K562 (cell line): ENCODE measurements around the gene PIP5K1B. TPM values are rescaled to one million over a fixed set of nuclear protein-coding genes. Genes with fewer than 3 reads are reported as not detected.

Source experiments
- ATAC-seq: fragments of 200-7000 bp; cut with Tn5 transposase; 3 replicates; pipeline ENCODE4 v1.9.1; 2020; ENCODE audit warnings: moderate library complexity
- BruUV-seq: library from RNA; stranded (reverse); fragments of 400-500 nt; replicated peaks from 2 replicates; lab custom pipeline; 2021; lab: Mats Ljungman, UMichigan
- CTCF ChIA-PET: fragments of 300-600 bp; formaldehyde crosslinking; extraction: SDS; loops from one replicate; lab custom pipeline; 2021; ENCODE audit warnings: low intra/inter-chr PET ratio; lab: Yijun Ruan, JAX
- POLR2A ChIA-PET: fragments of 300-600, 350-650 bp; sonication (Branson Sonifier 250); formaldehyde crosslinking; extraction: SDS; loops from one replicate; lab custom pipeline; 2021; ENCODE audit warnings: antibody characterized with exemption, inconsistent platforms; lab: Yijun Ruan, JAX
- DNase-seq, 4 experiments: peaks; one replicate each; pipeline versions ENCODE4 v3.0.0 to v3.0.0-alpha.2; 2011 to 2018; ENCODE audit warnings: low spot score in 3 of 4, mixed read lengths in 3 of 4; ENCODE audit errors: extremely low read depth in 1 of 4
- FAIRE-seq: peaks from 2 replicates; lab custom pipeline; 2011; peaks lifted over from hg19 to GRCh38; lab: Jason Lieb, UNC
- H2AFZ ChIP-seq: 2 replicates; pipeline ENCODE4 v1.6.0; 2011; ENCODE audit warnings: low read depth, low read length, control low read depth, inconsistent platforms
- H3K27ac ChIP-seq: fragments of 200-600 bp; 3 replicates; pipeline ENCODE4 v1.8.0; 2011; ENCODE audit warnings: low read depth, mild to moderate bottlenecking, control low read depth, inconsistent platforms, low read length, moderate library complexity, mixed read lengths; ENCODE audit errors: extremely low read depth
- H3K27me3 ChIP-seq, 2 experiments: fragments of 300-600 bp in 1 of 2; 2 replicates in 1 of 2; 3 replicates in 1 of 2; pipeline versions ENCODE4 v1.6.0 to v1.8.0; 2011; ENCODE audit warnings: inconsistent platforms in 2 of 2, low read length in 2 of 2, mild to moderate bottlenecking in 1 of 2, mixed read lengths in 1 of 2, moderate library complexity in 1 of 2; ENCODE audit not compliant: control insufficient read depth in 2 of 2, insufficient read depth in 2 of 2
- H3K36me3 ChIP-seq: fragments of 300-600 bp; 3 replicates; pipeline ENCODE4 v1.8.0; 2011; ENCODE audit warnings: mild to moderate bottlenecking, low read length, inconsistent platforms; ENCODE audit not compliant: control insufficient read depth, insufficient read depth
- H3K4me1 ChIP-seq, 2 experiments: fragments of 200-600 bp in 1 of 2; replicated peaks in 1 of 2; 2 replicates in 1 of 2; 3 replicates in 1 of 2; pipeline versions ENCODE4 v1.5.1 to v1.8.0; 2011; ENCODE audit warnings: inconsistent platforms in 2 of 2, low read length in 2 of 2, mild to moderate bottlenecking in 1 of 2, mixed read lengths in 1 of 2, moderate library complexity in 1 of 2; ENCODE audit not compliant: control insufficient read depth in 2 of 2, insufficient read depth in 2 of 2
- H3K4me2 ChIP-seq: 2 replicates; pipeline ENCODE4 v1.6.1; 2011; ENCODE audit warnings: low read length, control low read depth, inconsistent platforms, mixed read lengths; ENCODE audit not compliant: insufficient read depth
- H3K4me3 ChIP-seq: fragments of 200-600 bp; sonication (generic), shearing (Covaris generic); 2 replicates; pipeline ENCODE4 v1.5.1; 2016; ENCODE audit warnings: control low read depth, inconsistent platforms
- H3K79me2 ChIP-seq: fragments of 200-600 bp; 3 replicates; pipeline ENCODE4 v1.8.0; 2011; ENCODE audit warnings: low read length, inconsistent platforms; ENCODE audit not compliant: control insufficient read depth, insufficient read depth
- H3K9ac ChIP-seq, 2 experiments: 2 replicates each; pipeline versions ENCODE4 v1.6.0 to v1.6.1; 2011; ENCODE audit warnings: low read depth in 2 of 2, low read length in 2 of 2, control low read depth in 1 of 2, inconsistent platforms in 1 of 2, mild to moderate bottlenecking in 1 of 2, mixed read lengths in 1 of 2; ENCODE audit not compliant: insufficient read depth in 1 of 2
- H3K9me1 ChIP-seq: one replicate; pipeline ENCODE4 v1.6.0; 2011; ENCODE audit warnings: inconsistent platforms, mild to moderate bottlenecking, low read length, moderate library complexity; ENCODE audit not compliant: control insufficient read depth, insufficient read depth
- H3K9me3 ChIP-seq: replicated peaks from 2 replicates; pipeline ENCODE4 v1.5.1; 2011; ENCODE audit warnings: low read depth, low read length, inconsistent platforms; ENCODE audit not compliant: control insufficient read depth, insufficient read depth
- H4K20me1 ChIP-seq: replicated peaks from 2 replicates; pipeline ENCODE4 v1.6.1; 2011; ENCODE audit warnings: low read length, inconsistent platforms, mixed read lengths; ENCODE audit not compliant: control insufficient read depth, insufficient read depth
- C11orf30 ChIP-seq: fragments of 450-650 bp; IDR thresholded peaks from 2 replicates; pipeline ENCODE4 v1.6.1; 2016; ENCODE audit warnings: low read depth, mild to moderate bottlenecking
- CBFA2T2 ChIP-seq: fragments of 450-650 bp; conservative IDR thresholded peaks from 2 replicates; pipeline ENCODE4 v1.6.1; 2017; ENCODE audit warnings: mild to moderate bottlenecking
- ELF2 ChIP-seq: fragments of 250-450 bp; sonication (Bioruptor Pico); IDR thresholded peaks from 2 replicates; pipeline ENCODE4 v1.5.0; 2021; ENCODE audit warnings: mild to moderate bottlenecking
- HLTF ChIP-seq: fragments of 450-650 bp; IDR thresholded peaks from 2 replicates; pipeline ENCODE4 v1.6.1; 2016
- MAFF ChIP-seq: IDR thresholded peaks from 2 replicates; pipeline ENCODE4 v1.6.1; 2012; ENCODE audit warnings: low read length, improper control_type of control experiment
- MAFG ChIP-seq: fragments of 450-650 bp; conservative IDR thresholded peaks from 2 replicates; pipeline ENCODE4 v1.6.1; 2016; ENCODE audit warnings: missing genetic modification characterization, missing compliant biosample characterization
- MAFK ChIP-seq: IDR thresholded peaks from 2 replicates; pipeline ENCODE4 v1.6.1; 2011; ENCODE audit warnings: low read length, improper control_type of control experiment
- NCOA4 ChIP-seq: fragments of 450-650 bp; IDR thresholded peaks from 2 replicates; pipeline ENCODE4 v1.6.1; 2018; ENCODE audit warnings: mild to moderate bottlenecking; ENCODE audit not compliant: partially characterized antibody
- ZNF263 ChIP-seq: sonication (generic); formaldehyde crosslinking; IDR thresholded peaks from 2 replicates; pipeline ENCODE4 v1.8.0; 2022; ENCODE audit warnings: mild to moderate bottlenecking, missing genetic modification reagents, borderline replicate concordance
- ZNF316 ChIP-seq: fragments of 450-650 bp; IDR thresholded peaks from 2 replicates; pipeline ENCODE4 v1.6.1; 2016
- ZSCAN29 ChIP-seq: fragments of 450-650 bp; IDR thresholded peaks from 2 replicates; pipeline ENCODE4 v1.6.1; 2017
- WGBS: fragments of 100-300 bp; shearing (Covaris generic); methylation state at CpG from one replicate; pipeline ENCODE4 v1.1.6; 2016; ENCODE audit warnings: low coverage, mixed read lengths; ENCODE audit not compliant: insufficient coverage; ENCODE audit errors: missing lambda C conversion rate; 5-methylcytosine and 5-hydroxymethylcytosine counted together
- in situ Hi-C: fragments of 300-500 bp; cut with MboI; formaldehyde crosslinking; loops from 4 replicates; pipeline ENCODE4 v1.15.0; 2018; ENCODE audit warnings: inconsistent platforms, mixed read lengths
- intact Hi-C: fragments of 100-400 bp; cut with micrococcal nuclease; formaldehyde crosslinking; loops from 2 replicates; pipeline ENCODE4 v1.14.2; 2022
- polyA plus RNA-seq, 8 experiments: library from polyadenylated mRNA; depleted of rRNA in 4 of 8; stranded (reverse) in 5 of 8; unstranded in 3 of 8; fragments of >200 nt; fragmentation: Nextera tagmentation in 2 of 8; fragmentation: Illumina TruSeq in 1 of 8; extraction: Ambion mirVana in 2 of 8; extraction: Trizol in 1 of 8; gene quantifications; 2 replicates each; pipeline versions ENCODE4 v1.2.1 to v1.2.3, GENCODE V29; 2011 to 2014; ENCODE audit warnings: inconsistent platforms in 1 of 8, missing spikeins in 1 of 8
- total RNA-seq, 7 experiments: library from RNA; depleted of rRNA in 6 of 7; stranded (reverse); fragments of >200 nt in 6 of 7; fragmentation: Illumina TruSeq in 2 of 7; extraction: Trizol in 2 of 7; gene quantifications; 2 replicates each; pipeline versions ENCODE4 v1.2.1 to v1.2.3, GENCODE V29; 2011 to 2021; ENCODE audit warnings: low replicate concordance in 1 of 7
- TF ChIP-seq, protein P1 (sequence below): IDR thresholded peaks from 2 replicates; pipeline ENCODE4 v1.6.1; 2014; ENCODE audit warnings: antibody characterized with exemption

Gene PIP5K1B
- total and polyA plus RNA-seq, 9 of the 15 experiments (the other 6 are each of a cell fraction or from before 2014, with no cell fraction given): 3.1 to 12.9 (median 7.4) TPM

GRCh38 chr9:68966496-68966944 lies 261.5 kb downstream of the PIP5K1B start (continued):
- TF ChIP-seq, protein P1, sequence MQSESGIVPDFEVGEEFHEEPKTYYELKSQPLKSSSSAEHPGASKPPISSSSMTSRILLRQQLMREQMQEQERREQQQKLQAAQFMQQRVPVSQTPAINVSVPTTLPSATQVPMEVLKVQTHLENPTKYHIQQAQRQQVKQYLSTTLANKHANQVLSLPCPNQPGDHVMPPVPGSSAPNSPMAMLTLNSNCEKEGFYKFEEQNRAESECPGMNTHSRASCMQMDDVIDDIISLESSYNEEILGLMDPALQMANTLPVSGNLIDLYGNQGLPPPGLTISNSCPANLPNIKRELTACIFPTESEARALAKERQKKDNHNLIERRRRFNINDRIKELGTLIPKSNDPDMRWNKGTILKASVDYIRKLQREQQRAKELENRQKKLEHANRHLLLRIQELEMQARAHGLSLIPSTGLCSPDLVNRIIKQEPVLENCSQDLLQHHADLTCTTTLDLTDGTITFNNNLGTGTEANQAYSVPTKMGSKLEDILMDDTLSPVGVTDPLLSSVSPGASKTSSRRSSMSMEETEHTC: no peak

DNA sequence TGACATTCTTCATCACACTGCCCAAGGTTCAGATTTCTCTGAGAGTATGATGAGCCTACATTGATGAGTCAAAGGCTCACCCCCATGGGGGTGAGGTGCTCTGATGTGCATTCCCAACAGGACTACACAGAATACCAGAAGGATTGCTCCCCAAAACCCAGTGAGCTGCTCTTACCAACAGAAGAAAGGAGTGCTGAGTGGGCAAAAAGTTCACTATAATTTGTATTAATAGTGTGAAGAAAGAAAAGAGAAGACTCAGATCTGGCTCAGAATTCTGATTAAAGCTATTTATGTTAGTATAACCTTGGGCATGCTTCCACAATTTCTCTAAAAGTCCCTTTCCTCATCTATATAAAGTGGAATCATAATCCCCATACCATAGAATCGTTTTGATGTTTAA lies 262.8 kb downstream of the PIP5K1B start:
- H3K4me2 ChIP-seq: no peak overlapping the region
- BruUV-seq: no TSS peak
- no peaks in the 10 kb centered on the region for H4K20me1 ChIP-seq
- no peak overlapping the region for H3K9ac ChIP-seq
- ChIA-PET POLR2A (interaction anchor here (1.2 kb wide), 1 partner anchor 8 kb away, joined by 4 read pairs; no protein-coding TSS in a partner anchor), CTCF (no interaction called here)
- peaks cover 4 to 15% of the 10 kb centered on the region in 2 experiments for H3K4me1 ChIP-seq
- TF ChIP-seq ZNF263: no peak
- TF ChIP-seq NCOA4: no peak
- TF ChIP-seq ELF2 (CRISPR knock-in tag): no peak
- peak; percentile 45; the same call in 1 of the 2 replicates for TF ChIP-seq MAFK
- no peak for TF ChIP-seq CBFA2T2
- peak; percentile 56 for TF ChIP-seq MAFG (tag)
- peak; percentile 79 for TF ChIP-seq ZNF316
- peak; percentile 74; the same call in 1 of the 2 replicates for TF ChIP-seq C11orf30
- TF ChIP-seq ZSCAN29: no peak
- no peak for TF ChIP-seq HLTF
- TF ChIP-seq MAFF: peak; percentile 54
- H3K9me1 ChIP-seq: no peaks in the 10 kb centered on the region
- FAIRE-seq (no peak), ATAC-seq (no peak), DNase-seq (no peak)
- no peak overlapping the region for H2AFZ ChIP-seq
- H3K27ac ChIP-seq: no peak overlapping the region
- 38% methylated on average over 1 of the region's 1 CpG for WGBS
- no peaks in the 10 kb centered on the region for H3K79me2 ChIP-seq
- H3K27me3 ChIP-seq: no peaks in the 10 kb centered on the region
- intact Hi-C loops: no loop called here
- no peaks in the 10 kb centered on the region for H3K36me3 ChIP-seq
- in situ Hi-C loops: no loop called here
- H3K4me3 ChIP-seq: no peak overlapping the region
- no peaks in the 10 kb centered on the region for H3K9me3 ChIP-seq
